ENCODE results near the gene SPEM2. TPM values are rescaled to one million over a fixed set of nuclear protein-coding genes. Genes with fewer than 3 reads are reported as not detected.
A peak's percentile ranks its signal among the peaks of the same experiment; 100 is the strongest.

SPEM2 gene
- total RNA-seq, 6 experiments from 2014 or later: not detected

GRCh38 chr17:7382901-7383300, 42.5 kb upstream of the SPEM2 start:
- intact Hi-C loops (cut with DNase I): no loop called here
- H3K36me3 ChIP-seq: no peaks in the 10 kb centered on the region
- no peak for TF ChIP-seq POLR2A (IDR thresholded peaks at IDR 0.05)
- no peak for TF ChIP-seq CTCF (IDR thresholded peaks at IDR 0.05)
- peaks cover 0 to 10% (median 0%) of the 10 kb centered on the region in 4 donors for H3K4me1 ChIP-seq
- no peak overlapping the region for H3K27ac ChIP-seq
- no peak overlapping the region for H3K4me3 ChIP-seq
- DNase-seq (no peak), ATAC-seq (no peak)
- no peaks in the 10 kb centered on the region for H3K27me3 ChIP-seq
- WGBS (ENCODE audit: insufficient coverage, low coverage, low lambda C conversion rate, missing lambda C conversion rate): 77% methylated on average over 3 of the region's 10 CpGs
- no peaks in the 10 kb centered on the region for H3K9me3 ChIP-seq

- Histone ChIP-seq H3K9me3 (no peaks in the 10 kb centered on the region), H3K27ac (no peak overlapping the region), H3K36me3 (peaks cover 0 to 2% (median 0%) of the 10 kb centered on the region in 4 donors), H3K27me3 (no peaks in the 10 kb centered on the region), H3K4me1 (peaks cover 0 to 10% (median 0%) of the 10 kb centered on the region in 4 donors), H3K4me3 (no peak overlapping the region)
- no peak for TF ChIP-seq POLR2A (IDR thresholded peaks at IDR 0.05)
- TF ChIP-seq CTCF (IDR thresholded peaks at IDR 0.05): no peak
- intact Hi-C loops (cut with DNase I): no loop called here
- 92% methylated on average over 2 of the region's 11 CpGs for WGBS (ENCODE audit: insufficient coverage, low coverage, low lambda C conversion rate, missing lambda C conversion rate)
- ATAC-seq (no peak), DNase-seq (no peak)
Measured at GRCh38 chr17:7383371-7383741, 42.1 kb upstream of the SPEM2 start.

- Histone ChIP-seq H3K36me3 (peaks cover 0 to 8% (median 0%) of the 10 kb centered on the region in 4 donors), H3K27me3 (no peaks in the 10 kb centered on the region), H3K4me3 (peak overlapping the region; percentile 16 to 42 (median 18)), H3K9me3 (no peaks in the 10 kb centered on the region), H3K27ac (no peak overlapping the region), H3K4me1 (peaks cover 0 to 10% (median 0%) of the 10 kb centered on the region in 4 donors)
- ATAC-seq (peak; percentile 16 to 47 (median 34)), DNase-seq (no peak)
- TF ChIP-seq POLR2A (IDR thresholded peaks at IDR 0.05) (no peak), CTCF (IDR thresholded peaks at IDR 0.05) (no peak)
- intact Hi-C loops (cut with DNase I): no loop called here
- WGBS (ENCODE audit: insufficient coverage, low coverage, low lambda C conversion rate, missing lambda C conversion rate): no CpG with 5 or more reads among the region's 65 CpGs
Measured at GRCh38 chr17:7383742-7384488, 41.5 kb upstream of the SPEM2 start.

GRCh38 chr17:7384489-7385081, 40.8 kb upstream of the SPEM2 start:
- ATAC-seq (no peak), DNase-seq (no peak)
- Histone ChIP-seq H3K27me3 (no peaks in the 10 kb centered on the region), H3K27ac (no peak overlapping the region), H3K9me3 (no peaks in the 10 kb centered on the region), H3K36me3 (peaks cover 0 to 11% (median 0%) of the 10 kb centered on the region in 4 donors), H3K4me1 (peaks cover 0 to 10% (median 0%) of the 10 kb centered on the region in 4 donors), H3K4me3 (peak overlapping the region in 2 of 3 donors; percentile 16 to 42)
- 90% methylated on average over 6 of the region's 23 CpGs for WGBS (ENCODE audit: insufficient coverage, low coverage, low lambda C conversion rate, missing lambda C conversion rate)
- intact Hi-C loops (cut with DNase I): no loop called here
- no peak for TF ChIP-seq CTCF (IDR thresholded peaks at IDR 0.05)
- no peak for TF ChIP-seq POLR2A (IDR thresholded peaks at IDR 0.05)
